ENCODE measurements around the gene GRIA3.

GRIA3 gene

DNA sequence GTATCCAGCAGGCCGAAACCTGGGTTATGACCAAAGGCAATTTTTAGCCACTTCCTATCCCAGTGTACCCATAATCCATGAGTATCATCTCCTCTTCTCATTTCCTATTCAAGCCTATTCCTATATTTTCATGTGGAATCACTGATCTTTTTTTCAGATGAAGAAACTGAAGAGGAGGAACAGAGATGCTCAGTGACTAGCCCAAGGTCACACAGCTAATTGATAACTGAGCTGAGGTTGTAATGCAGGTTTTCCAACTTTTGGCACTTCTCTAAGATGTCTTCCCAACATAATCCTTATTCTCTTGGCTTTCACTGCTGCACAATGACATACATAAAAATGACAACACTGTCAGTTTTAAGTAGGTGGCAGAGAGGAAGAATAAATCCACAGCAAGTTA, 15.3 kb downstream of the GRIA3 start:
- no peak for DNase-seq

- DNase-seq = no peak
Observed at GRCh38 chrX:123201720-123202119, 17.6 kb downstream of the GRIA3 start.

GRCh38 chrX:123202523-123202922, 18.4 kb downstream of the GRIA3 start:
- DNase-seq = no peak

DNA sequence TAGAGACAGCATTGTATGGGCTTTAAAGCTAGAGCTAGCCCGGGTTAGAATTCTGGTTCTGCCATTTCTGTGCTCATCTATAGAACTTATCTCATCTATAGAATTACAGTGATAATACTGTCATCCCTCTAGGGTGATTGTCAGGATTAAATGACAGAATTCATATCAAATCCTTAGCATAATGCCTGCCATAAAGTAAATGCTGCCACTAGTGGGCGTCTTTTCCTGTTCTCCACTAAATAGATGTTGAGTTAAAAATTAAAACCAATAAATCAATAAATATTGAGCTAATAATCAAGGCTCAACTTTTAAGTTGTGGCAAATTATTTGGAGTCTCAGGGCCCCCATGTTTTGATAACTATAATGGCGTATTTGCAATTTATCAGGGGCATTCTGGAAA, 19.7 kb downstream of the GRIA3 start:
- no peak for DNase-seq

- no peak for DNase-seq
Observed at GRCh38 chrX:123206176-123206575, 22.1 kb downstream of the GRIA3 start.

DNA sequence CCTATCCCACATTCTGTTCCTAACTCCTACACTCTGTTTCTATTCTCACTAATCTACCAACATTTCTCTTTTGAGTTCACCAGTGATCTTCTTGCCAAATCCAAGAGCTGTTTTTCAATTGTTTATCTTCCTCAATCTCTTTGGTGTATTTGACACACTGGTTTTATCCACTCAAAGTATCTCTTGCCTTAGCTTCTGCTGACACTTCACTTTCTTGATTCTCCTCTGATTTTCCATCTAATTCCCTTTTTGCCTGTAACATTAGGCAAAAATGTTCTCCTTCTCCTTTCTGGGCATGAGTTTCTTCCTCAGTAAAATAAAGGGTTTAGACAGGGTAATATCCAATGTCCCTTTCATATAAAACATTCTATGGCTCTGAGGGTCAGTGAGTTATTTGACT, 26.2 kb downstream of the GRIA3 start:
- no peak for DNase-seq

DNA sequence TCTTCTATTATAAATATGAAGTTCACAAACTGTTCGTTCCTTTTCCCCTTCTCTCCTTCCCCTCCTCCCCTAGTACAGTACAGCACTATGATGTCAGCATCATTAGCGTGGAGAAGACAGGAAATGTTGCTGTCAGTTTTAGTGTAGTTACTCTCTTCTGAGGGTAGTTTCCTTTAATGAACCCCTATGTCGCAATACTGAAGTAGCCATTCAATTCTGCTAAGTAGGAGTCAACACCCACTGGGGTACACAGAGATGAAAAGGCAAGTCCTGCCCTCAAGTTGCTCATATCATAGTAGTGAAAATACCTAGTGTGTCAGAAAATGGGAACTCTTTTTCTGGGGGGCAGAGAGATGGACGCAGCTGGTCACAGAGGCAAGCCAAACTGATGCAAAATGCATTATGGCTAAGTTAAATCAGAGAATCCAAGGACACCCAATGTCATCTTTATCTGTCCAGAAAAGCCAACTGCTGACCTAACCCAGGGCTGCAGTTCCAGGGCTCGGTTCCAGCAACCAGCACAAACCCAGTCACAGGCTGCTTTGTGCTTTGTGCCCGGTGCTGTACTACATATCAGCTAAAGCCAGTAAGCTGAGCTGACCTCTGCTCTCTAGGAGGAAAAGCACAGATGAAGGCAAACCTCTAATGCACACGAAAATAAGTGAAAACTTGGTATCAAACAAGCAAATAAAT, 31.5 kb downstream of the GRIA3 start:
- DNase-seq = peak in 1 of 3 donors; percentile 0

- DNase-seq = no peak
Observed at GRCh38 chrX:123217077-123217476, 33.0 kb downstream of the GRIA3 start.

DNA sequence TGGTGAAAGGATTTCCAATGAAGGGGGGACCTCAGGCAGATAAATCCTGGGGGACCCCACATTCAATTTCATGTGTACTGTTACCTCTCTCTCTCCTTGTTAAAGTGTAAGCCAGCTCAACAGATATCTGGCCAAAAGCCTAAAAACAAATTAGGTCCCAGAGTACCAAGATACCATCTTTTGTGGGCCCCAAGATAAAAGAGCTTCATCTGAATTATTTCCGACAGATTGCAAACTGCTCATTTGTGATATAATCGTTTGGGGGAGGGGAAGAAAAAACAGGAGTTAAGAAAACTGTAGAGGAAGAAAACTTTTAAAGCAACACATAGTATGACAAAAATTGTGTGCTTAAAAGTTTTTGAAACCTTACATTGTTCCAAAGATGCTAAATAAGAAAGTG, 33.6 kb downstream of the GRIA3 start:
- no peak for DNase-seq

- no peak for DNase-seq
Observed at GRCh38 chrX:123219916-123220315, 35.8 kb downstream of the GRIA3 start.

- no peak for DNase-seq
Observed at GRCh38 chrX:123222920-123223319, 38.8 kb downstream of the GRIA3 start.

DNA sequence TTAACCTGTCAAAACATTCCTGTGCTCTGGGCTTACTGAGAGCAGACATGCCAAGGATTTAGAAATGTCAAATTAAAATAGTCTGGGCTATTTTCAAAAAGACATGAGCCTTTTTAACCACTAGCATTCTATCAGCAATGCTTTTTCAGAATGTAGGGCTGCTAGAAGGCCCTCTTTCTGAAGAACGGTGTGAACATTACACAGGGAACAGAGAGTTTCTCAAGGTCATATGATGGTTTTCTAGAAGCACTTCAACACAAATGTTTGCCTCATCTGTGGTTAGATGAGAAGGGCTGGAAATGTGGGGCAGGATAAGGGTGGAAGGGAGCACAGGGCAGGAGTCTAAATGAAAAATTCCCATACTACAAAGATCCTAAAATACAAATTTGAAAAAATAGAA, 39.3 kb downstream of the GRIA3 start:
- no peak for DNase-seq

DNA sequence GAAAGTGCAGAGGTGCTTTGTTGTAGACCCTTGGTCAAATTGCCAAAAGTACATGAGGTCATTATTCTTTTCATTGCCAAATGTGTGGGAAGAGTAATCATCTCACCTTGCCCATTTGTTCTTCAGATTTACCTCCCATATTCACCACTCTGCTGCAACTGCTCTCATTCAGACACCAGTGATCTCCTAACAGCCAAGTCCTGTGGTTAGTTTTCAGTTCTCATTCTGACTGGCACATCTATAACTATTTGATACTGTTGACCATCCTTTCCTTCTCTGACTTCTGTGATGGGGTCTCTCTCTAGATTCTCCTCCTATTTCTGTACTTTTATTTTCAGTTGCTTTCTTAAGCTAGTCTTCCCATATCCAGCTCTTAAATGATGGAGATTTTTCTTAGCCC, 39.8 kb downstream of the GRIA3 start:
- no peak for DNase-seq

DNA sequence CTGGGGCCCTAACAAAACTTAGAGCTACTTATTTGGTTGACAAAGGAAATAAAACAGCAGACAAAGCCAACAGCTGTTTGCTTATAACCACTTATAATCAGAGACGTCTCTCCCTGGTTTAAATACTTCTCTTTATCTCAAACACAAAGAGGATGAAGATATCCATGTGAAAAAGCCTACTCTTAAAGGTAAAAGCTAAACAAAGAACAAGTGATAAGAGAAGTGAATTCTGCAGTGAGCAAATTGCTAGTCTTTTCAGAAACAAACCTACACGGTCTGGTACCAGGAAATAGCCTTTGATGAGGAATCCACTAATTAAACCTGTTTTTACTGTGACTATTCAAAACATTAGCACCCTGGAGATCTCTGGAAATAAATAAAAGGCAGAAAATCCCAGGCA, 46.7 kb downstream of the GRIA3 start:
- DNase-seq = no peak

- no peak for DNase-seq
Observed at GRCh38 chrX:123236859-123237258, 52.8 kb downstream of the GRIA3 start.

DNA sequence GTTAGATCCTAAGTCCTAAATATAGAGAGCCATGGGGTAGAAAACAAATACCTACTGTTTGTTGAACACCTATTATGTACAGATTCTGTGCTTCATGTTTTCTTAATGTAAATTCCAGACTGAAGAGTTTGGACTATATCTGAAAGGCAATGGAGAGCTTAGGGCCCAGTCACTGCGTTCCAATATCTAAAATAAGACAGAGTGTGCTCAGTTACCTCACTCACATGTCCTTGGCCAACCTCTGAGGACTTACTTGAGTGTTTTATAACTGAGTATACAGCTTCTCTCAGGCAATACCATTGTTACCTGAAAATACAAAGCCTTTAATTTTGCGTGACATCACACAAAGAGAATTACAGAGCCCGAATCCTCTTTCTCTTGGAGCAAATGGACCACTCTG, 53.2 kb downstream of the GRIA3 start:
- no peak for DNase-seq

- no peak for DNase-seq
Observed at GRCh38 chrX:123254457-123254856, 70.4 kb downstream of the GRIA3 start.

GRCh38 chrX:123256378-123256777, 72.3 kb downstream of the GRIA3 start:
- no peak for DNase-seq

DNA sequence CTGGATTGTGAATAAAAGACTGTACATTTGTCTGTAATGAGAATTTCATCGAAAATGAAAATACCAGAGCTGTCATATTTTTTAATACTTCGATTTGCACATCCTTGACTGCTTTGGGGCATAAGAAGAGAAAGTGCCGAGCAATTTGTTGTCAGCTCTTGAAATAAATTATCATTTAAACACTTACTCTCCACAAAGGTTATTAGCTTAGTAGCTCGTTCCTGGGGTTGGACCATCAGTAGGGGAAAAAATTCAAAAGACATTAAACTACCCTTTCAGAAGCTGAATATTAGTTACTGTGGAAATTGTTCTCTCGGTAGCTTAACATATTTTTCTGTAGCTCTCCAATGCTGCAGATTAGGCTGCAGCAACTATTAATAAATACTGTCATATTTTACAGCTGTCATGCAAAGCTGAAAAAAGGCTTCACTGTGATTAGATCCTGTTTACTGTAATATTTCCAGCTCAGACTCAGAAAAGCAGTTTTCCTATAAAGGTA, 76.9 kb downstream of the GRIA3 start:
- DNase-seq = no peak

GRCh38 chrX:123263270-123263669, 79.2 kb downstream of the GRIA3 start:
- no peak for DNase-seq

- no peak for DNase-seq
Observed at GRCh38 chrX:123263747-123264146, 79.7 kb downstream of the GRIA3 start.

- DNase-seq = no peak
Observed at GRCh38 chrX:123267220-123267619, 83.1 kb downstream of the GRIA3 start.

DNA sequence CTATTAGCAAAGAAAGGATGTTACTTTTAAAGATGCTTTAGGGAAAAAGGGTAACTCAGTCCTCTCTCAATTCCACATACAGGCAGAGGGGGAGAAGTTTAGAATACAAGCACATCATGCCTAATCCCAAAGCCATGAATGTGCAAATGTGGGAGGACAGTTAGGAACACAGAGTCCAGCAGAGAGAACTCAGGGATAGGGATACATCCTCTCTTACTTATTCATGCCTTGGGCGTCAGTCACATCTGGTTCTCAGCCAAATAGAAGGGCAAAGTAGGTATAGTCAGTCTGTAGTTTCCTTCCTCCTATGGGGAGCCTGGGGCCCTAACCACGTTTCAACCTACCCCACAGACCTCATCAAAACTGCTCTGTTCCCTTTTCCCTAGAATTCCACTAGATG, 87.8 kb downstream of the GRIA3 start:
- DNase-seq = no peak

GRCh38 chrX:123272630-123273029, 88.6 kb downstream of the GRIA3 start:
- no peak for DNase-seq

- no peak for DNase-seq
Observed at GRCh38 chrX:123274796-123275195, 90.7 kb downstream of the GRIA3 start.

Measured in suppressor macrophage treated with lipopolysaccharide for 1 hour (primary cell).